GM18505 (cell line): ENCODE data around the gene PKHD1.
"Not testable (repeated sequence)": the region's sequence is repeated elsewhere in the genome, so short reads cannot be mapped to it uniquely, and the experiment has no call there.

Experiments used
- ATAC-seq: cut with Tn5 transposase; IDR thresholded peaks from one replicate; pipeline ENCODE4 v1.9.1; 2021; ENCODE audit not compliant: unreplicated experiment
- POLR2A ChIP-seq: IDR thresholded peaks from 4 replicates; pipeline ENCODE4 v1.6.1; 2011; ENCODE audit warnings: borderline replicate concordance; ENCODE audit not compliant: insufficient read depth, insufficient read length; ENCODE audit errors: extremely low read depth

Gene PKHD1

DNA sequence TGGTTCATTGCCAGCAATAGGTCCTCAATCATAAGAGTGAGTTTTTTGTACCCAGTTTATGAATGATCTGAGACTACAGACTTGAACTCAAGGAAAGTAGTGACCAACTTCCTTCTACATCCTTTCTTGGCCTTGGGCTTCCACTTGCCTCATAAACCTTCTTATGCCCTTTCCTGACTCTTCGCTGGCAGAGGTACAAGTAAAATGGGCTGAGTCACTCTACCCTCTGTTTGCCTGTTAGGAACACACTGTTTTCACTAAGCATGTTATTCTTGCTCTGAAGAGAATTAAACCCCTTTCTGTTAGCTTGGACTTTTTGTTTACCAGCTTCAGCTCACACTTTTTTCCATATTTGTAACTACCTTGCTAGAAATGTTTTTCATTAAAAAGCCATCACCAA, 74.4 kb downstream of the PKHD1 start:
- no peak for ATAC-seq

DNA sequence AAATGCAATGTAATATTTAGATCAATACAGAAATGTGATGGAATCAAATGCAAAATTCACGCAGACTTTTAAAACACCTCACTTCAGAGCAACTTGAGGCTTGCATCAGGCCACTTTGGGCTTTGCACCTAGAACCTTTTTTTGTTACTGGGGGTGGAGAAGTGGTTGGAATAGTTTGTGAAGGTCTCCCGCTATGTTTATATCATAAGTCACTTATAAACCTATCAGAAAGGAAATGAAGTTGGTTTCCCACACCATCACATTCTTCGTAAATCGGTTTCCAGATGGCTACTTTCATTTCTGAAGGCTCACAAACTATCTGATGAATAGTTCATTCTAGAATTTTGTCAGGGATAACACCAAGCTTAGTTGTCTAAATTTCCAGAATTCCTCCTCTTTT, 74.8 kb downstream of the PKHD1 start:
- ATAC-seq = no peak
- TF ChIP-seq POLR2A = no peak

More for the DNA sequence above, 74.4 kb downstream of the PKHD1 start:
- TF ChIP-seq POLR2A = no peak

DNA sequence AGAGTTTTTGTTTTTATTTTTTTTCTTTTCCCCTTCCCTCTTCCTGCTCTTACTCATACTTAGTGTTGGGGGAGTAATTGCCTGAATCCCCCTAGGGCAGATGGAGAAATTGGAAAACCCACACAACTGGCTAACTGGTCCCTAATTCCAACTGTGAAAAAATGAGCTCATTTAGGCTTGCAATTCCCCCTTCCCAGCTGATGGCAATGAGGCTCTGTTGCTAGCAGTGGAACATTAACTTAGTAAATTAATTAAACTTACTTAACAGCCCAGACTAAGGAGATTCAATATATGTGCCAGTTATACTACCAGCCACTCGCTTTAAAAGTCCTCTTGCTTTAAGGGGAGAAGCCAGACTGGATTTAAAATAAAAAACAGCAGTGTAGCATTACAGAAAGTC, 76.6 kb downstream of the PKHD1 start:
- ATAC-seq = no peak
- TF ChIP-seq POLR2A = no peak

DNA sequence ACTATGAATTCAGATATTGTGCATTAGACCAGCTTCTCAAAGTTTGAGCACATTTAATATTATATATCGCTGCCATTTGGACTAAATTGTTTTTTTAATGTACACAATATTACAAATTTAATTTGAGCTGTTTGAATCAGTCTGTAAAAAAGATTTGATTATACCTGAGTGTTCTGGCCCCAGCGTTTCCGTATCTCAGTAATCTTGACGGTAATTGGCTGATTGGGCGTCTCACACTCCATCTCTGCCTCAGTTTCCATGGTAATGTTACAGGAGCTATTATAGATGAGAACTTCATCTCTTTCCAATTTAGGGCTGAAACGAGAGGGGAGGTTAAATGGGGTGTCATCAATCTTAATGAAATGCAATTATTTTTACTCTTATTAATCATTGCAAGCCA, 77.3 kb downstream of the PKHD1 start:
- TF ChIP-seq POLR2A = no peak
- no peak for ATAC-seq

DNA sequence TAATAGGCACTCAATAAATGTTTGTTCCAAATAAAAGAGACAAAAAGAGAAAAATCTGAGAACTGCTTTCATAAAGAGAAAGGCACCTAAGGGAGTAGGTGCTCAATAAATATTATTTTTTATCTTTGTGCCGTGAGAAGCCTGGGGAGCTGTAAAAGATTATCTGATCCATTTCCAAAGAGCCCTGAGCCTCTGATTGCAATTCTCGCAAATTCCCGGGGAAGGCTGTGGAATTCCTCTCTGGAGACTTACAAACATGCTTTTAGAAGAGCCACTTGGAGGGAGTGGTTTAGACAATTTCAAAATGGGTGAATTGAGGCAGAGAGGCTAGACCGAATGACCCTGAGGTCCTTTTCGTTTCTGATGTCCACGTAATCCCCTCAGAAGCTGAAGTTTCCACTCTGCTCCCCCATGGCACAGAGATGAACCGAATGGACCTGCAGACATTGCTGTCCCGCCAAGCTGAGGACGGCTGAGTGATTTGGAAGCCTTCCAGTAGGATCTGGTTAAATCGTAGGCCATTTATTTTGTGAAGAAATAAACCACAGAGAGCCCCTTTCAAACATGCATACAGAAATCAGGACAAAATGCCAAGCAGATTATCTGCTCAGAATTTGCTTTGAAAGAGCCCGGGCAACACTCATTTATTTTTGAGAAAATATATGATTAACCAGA, 77.8 kb downstream of the PKHD1 start:
- ATAC-seq = no peak

DNA sequence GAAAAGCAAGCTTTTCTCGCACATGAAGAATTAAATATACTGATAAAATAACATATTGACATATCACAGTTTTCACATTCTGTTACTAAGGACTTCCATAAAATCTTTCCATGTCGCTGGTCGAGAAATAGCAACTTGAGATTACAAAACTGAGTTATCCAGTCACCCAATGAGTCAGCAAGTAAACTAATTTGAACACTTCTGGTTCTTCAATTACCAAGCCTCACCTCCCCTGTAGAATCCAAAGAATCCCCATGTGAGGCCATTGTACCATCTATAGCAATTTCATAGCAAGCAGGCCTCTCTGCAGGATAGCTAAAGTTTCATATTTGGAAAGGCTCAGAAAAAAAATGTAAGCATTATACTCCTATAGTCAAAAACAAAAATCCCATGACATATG, 87.3 kb downstream of the PKHD1 start:
- ATAC-seq = no peak
- TF ChIP-seq POLR2A = no peak

More for the DNA sequence above, 77.8 kb downstream of the PKHD1 start:
- no peak for TF ChIP-seq POLR2A

DNA sequence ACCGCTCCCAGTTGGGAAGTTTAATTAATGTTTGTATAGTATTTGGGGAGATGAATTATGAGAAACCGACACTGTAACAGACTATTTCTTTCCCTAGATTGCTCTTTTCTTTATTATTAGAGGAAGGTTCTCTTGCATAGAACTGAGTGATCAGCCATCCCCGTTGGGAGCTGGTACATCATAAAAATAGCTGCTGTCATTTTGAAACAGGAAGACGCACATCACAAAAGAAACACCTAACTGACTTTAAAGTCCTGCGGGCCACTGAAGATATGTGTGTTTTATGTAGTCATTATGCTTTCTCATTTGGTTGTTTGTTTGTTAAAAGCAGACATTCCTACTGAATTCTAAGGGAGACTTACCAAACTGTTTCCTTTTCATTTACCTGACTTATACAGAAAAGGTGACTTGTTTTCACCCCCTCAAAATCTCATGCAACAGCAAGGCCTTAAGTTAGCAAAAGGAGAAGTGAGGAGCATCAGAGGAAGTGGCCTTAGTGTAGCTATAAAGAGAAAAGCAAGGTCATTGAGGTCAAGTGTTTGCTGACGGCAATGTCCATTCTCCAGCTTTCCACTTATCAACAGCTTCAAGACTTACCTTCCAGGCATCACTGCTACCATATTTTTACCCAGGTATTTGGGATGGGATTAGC, 91.0 kb downstream of the PKHD1 start:
- no peak for TF ChIP-seq POLR2A
- peak; percentile 92 for ATAC-seq

DNA sequence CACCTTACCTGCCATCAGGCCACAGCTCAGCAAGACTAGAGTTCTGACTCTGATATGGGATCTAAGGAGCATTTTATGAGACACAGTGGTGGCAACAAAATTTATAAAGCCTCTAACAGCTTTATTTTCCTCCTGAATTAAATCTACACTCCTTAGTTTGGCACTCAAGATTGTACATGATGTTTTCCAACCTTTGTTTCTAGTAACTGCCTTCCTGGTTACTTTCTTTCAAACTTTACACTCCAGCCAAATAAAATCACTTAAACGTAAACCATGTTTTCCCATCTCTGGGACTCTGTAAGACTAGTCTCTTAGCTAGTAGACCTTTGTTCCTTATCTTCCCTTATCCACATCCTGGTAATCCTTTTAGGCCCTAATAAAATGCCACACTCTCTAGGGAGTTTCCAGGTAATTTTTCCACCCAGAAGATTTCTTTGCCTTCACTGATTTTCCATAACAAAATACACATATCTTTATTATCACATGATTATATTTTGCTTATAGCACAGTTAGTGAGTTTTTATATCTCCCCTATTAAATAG, 92.1 kb downstream of the PKHD1 start:
- TF ChIP-seq POLR2A = no peak
- ATAC-seq = no peak

DNA sequence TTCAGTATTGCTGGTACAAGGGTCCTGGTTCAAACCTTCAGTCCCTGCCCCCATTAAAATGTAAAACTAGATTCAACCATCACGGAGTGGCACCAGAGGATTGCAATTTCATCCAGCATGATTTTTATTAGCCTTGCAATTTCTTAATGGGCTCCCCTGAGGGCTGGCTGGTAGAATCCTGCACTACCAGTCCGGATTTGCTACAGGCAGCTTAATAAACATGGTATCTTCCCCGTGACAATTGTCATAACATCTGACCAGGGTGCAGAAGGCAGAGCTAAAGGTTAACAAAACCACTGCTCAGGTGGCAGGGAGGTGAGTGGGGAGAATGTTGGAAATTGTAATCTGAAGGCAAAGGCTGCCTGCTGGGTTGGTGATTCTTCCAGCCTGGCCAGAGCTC, 94.5 kb downstream of the PKHD1 start:
- TF ChIP-seq POLR2A = no peak
- no peak for ATAC-seq

DNA sequence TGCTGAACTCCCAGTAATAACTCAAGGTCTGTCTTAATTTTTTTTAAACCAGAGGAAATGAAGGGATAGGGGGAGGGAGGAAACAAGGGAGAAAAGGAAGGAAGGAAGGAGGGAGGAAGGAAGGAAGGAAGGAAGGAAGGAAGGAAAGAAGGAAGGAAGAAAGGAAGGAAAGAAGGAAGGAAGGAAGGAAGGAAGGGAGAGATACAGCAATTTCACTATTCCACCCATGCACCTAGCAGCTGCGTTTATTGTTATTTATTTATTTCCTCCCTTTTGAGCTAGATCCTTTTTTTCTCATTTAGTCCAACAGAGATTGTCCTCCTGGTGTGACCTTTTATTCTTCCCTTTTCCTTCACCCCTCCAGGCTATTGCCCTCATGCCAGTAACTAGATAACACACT, 97.6 kb downstream of the PKHD1 start:
- ATAC-seq = no peak
- TF ChIP-seq POLR2A = no peak

DNA sequence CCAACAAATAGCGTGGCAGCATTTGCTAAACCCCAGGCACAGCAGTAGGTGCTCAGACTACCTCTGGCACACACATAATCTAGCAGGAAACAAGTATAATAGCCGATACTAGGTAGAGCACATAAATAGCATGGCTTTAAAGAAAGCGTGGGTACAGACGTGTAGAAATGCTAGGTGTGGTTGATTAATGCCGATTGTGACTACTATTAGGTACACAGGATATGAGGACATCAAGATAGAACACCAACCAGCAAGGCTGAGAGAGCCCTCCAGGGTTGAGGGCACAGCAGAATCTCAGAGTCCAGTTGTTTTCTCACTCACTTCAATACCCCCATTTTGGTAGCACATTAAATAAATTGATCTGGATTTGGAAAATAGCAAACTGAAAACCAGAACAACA, 100.5 kb downstream of the PKHD1 start:
- no peak for ATAC-seq
- TF ChIP-seq POLR2A = no peak

DNA sequence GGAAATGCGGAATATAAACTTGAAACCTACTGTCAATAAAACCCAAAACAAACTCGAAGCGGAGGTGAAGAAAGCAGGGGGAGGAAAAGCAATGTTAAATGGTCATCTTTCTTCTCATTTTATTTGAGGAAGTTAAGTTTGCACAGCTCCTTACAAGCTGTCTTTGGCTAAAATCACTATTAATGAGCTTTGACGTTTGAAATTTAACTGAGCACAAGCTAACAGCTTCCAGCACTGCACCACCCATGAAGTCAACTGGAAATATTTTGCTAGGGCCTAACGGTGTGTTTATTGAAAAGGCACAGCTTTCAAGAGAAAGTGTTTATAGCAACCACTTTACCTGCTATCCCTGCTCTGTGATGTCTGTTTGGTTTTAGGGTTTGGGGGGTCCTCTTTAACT, 103.8 kb downstream of the PKHD1 start:
- ATAC-seq = no peak
- no peak for TF ChIP-seq POLR2A

DNA sequence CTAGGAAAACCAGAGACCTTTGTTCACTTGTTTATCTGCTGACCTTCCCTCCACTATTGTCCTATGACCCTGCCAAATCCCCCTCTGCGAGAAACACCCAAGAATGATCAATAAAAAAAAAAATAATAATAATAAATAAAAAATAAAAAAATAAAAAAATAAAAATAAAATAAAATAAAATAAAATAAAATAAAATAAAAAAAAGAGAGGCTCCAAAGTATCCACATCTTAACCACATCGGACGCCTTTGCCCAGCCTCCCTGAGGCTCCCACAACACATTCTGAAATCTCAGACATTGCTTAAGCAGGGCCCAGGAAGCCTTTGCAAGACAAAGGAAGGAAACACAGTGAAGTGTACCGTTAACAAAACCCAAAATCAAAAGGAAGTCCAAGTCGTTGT, 104.7 kb downstream of the PKHD1 start:
- not testable (repeated sequence) for ATAC-seq

DNA sequence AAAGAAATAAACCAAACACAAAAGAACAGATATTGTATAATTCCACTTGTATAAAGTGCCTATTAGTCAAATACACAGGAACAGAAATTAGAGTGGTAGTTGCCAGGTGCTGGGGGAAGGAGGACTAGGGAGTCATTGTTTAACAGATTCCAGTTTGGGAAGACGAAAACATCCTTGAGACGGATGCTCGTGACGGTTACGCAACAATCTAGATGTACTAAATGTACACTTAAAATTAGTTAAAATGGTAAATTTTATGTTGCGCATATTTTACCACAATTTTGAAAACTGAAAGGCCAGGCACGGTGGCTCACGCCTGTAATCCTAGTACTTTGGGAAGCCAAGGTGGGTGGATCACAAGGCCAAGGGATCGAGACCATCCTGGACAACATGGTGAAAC, 111.0 kb downstream of the PKHD1 start:
- no peak for ATAC-seq
- no peak for TF ChIP-seq POLR2A

DNA sequence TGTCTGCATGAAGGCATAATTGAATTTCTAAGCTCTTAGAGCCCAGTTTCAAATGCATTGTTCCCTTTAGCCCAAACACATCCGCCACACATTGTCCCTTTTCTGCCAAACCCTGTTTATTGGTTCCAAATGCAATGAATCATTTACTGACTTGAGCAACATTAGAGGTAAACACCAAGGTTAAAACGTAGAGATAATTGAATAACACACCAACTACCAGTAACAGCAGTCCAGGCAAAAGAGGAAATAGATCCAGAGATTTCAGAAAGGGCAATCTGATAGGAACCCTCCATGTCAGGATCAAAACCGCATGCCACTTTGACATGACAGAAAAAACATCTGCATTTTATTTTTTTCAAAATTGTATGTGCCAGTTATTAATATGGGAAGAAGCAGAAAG, 114.8 kb downstream of the PKHD1 start:
- no peak for TF ChIP-seq POLR2A
- ATAC-seq = no peak

DNA sequence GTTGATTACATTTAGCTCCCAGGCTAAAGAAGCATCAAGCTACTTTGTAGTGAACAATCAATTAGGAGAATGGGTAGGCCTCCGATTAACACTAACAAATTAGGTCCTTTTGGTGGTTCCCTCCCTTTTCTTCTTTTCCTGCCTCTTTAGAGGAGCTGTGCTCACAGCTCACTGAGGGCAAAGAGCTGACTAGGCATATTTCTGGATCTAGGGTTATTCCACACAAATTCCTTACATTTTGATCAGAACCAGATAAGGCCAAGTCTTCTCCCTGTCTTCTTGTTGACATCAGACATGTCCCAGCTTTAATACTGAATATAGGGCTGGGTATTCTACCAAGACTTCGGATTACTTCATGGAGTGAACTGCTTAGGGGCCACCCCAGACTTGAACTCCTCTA, 119.1 kb downstream of the PKHD1 start:
- no peak for ATAC-seq
- TF ChIP-seq POLR2A = no peak
